SK-N-SH treated with all-trans-retinoic acid at 6 μM for 48 hours (cell line): ENCODE measurements around the gene WDR11.
"Not testable (repeated sequence)": the region's sequence is repeated elsewhere in the genome, so short reads cannot be mapped to it uniquely, and the experiment has no call there.

ENCODE experiments used
- ATAC-seq: fragments of 200-7000 bp; cut with Tn5 transposase; 3 replicates; pipeline ENCODE4 v1.9.1; 2020; ENCODE audit warnings: mild to moderate bottlenecking, moderate library complexity
- ARNTL ChIP-seq: fragments of 450-650 bp; formaldehyde crosslinking; IDR thresholded peaks from 2 replicates; pipeline ENCODE4 v1.5.0; 2020; ENCODE audit warnings: low read depth, mild to moderate bottlenecking, moderate library complexity, borderline replicate concordance
- BACH2 ChIP-seq: fragments of 250-450 bp; sonication (Bioruptor Pico); IDR thresholded peaks from 2 replicates; pipeline ENCODE4 v1.9.0; 2021; ENCODE audit warnings: mild to moderate bottlenecking, borderline replicate concordance
- CREB5 ChIP-seq: fragments of 250-450 bp; sonication (Bioruptor Pico); IDR thresholded peaks from 2 replicates; pipeline ENCODE4 v1.5.1; 2020; ENCODE audit warnings: low read depth, mild to moderate bottlenecking, moderate library complexity
- CSDC2 ChIP-seq: fragments of 250-450 bp; sonication (Bioruptor Pico); IDR thresholded peaks from 2 replicates; pipeline ENCODE4 v1.5.0; 2020; ENCODE audit warnings: mild to moderate bottlenecking, moderate library complexity
- CSRNP3 ChIP-seq: fragments of 250-450 bp; sonication (Bioruptor Pico); IDR thresholded peaks from 2 replicates; pipeline ENCODE4 v1.5.1; 2021; ENCODE audit warnings: mild to moderate bottlenecking, moderate library complexity
- ESRRG ChIP-seq: fragments of 250-450 bp; sonication (Bioruptor Pico); IDR thresholded peaks from 2 replicates; pipeline ENCODE4 v1.6.1; 2021; ENCODE audit warnings: mild to moderate bottlenecking
- GLIS3 ChIP-seq: fragments of 250-450 bp; sonication (Bioruptor Pico); IDR thresholded peaks from 2 replicates; pipeline ENCODE4 v1.5.0; 2020; ENCODE audit warnings: mild to moderate bottlenecking, moderate library complexity
- ISL1 ChIP-seq: fragments of 250-450 bp; sonication (Bioruptor Pico); IDR thresholded peaks from 2 replicates; pipeline ENCODE4 v2.1.2; 2022; ENCODE audit warnings: mild to moderate bottlenecking, moderate library complexity
- OSR1 ChIP-seq: fragments of 250-450 bp; sonication (Bioruptor Pico); IDR thresholded peaks from 2 replicates; pipeline ENCODE4 v1.8.0; 2022; ENCODE audit warnings: moderate library complexity, mild to moderate bottlenecking, inconsistent platforms
- POU6F1 ChIP-seq: fragments of 250-450 bp; sonication (Bioruptor Pico); IDR thresholded peaks from 2 replicates; pipeline ENCODE4 v1.8.0; 2021; ENCODE audit warnings: low read depth, mild to moderate bottlenecking, moderate library complexity, borderline replicate concordance
- PPARA ChIP-seq: fragments of 250-450 bp; sonication (Bioruptor Pico); IDR thresholded peaks from 2 replicates; pipeline ENCODE4 v1.5.0; 2020; ENCODE audit warnings: mild to moderate bottlenecking, borderline replicate concordance
- RARB ChIP-seq: fragments of 250-450 bp; sonication (Bioruptor Pico); IDR thresholded peaks from 2 replicates; pipeline ENCODE4 v1.8.0; 2021; ENCODE audit warnings: mild to moderate bottlenecking, moderate library complexity
- SNAI2 ChIP-seq: fragments of 250-450 bp; sonication (Bioruptor Pico); IDR thresholded peaks from 2 replicates; pipeline ENCODE4 v1.5.0; 2020; ENCODE audit warnings: mild to moderate bottlenecking, moderate library complexity
- TCF4 ChIP-seq: fragments of 250-450 bp; sonication (Bioruptor Pico); IDR thresholded peaks from 2 replicates; pipeline ENCODE4 v1.8.0; 2021; ENCODE audit warnings: mild to moderate bottlenecking, moderate library complexity, borderline replicate concordance
- TSHZ2 ChIP-seq: fragments of 250-450 bp; sonication (Bioruptor Pico); IDR thresholded peaks from 2 replicates; pipeline ENCODE4 v1.5.0; 2020; ENCODE audit warnings: mild to moderate bottlenecking, moderate library complexity
- ZFP3 ChIP-seq: fragments of 250-450 bp; sonication (Bioruptor Pico); IDR thresholded peaks from 2 replicates; pipeline ENCODE4 v1.5.0; 2020; ENCODE audit warnings: mild to moderate bottlenecking, moderate library complexity
- ZFP30 ChIP-seq: fragments of 450-650 bp; formaldehyde crosslinking; IDR thresholded peaks from 2 replicates; pipeline ENCODE4 v1.5.0; 2022; ENCODE audit warnings: mild to moderate bottlenecking, moderate library complexity
- ZNF565 ChIP-seq: fragments of 450-650 bp; formaldehyde crosslinking; conservative IDR thresholded peaks from 2 replicates; pipeline ENCODE4 v1.5.0; 2020; ENCODE audit warnings: low read depth, mild to moderate bottlenecking, moderate library complexity
- ZNF70 ChIP-seq: fragments of 450-650 bp; formaldehyde crosslinking; IDR thresholded peaks from 2 replicates; pipeline ENCODE4 v1.5.0; 2020; ENCODE audit warnings: mild to moderate bottlenecking, moderate library complexity
- ZNF8 ChIP-seq: fragments of 450-650 bp; formaldehyde crosslinking; IDR thresholded peaks from 2 replicates; pipeline ENCODE4 v1.5.0; 2020; ENCODE audit warnings: mild to moderate bottlenecking, moderate library complexity
- TF ChIP-seq, protein P1 (sequence below): fragments of 250-450 bp; sonication (Bioruptor Pico); IDR thresholded peaks from 2 replicates; pipeline ENCODE4 v1.8.0; 2020; ENCODE audit warnings: mild to moderate bottlenecking, moderate library complexity, borderline replicate concordance

The WDR11 gene

GRCh38 chr10:120917521-120918250 is 66.5 kb downstream of the WDR11 start:
- no peak for ATAC-seq
- TF ChIP-seq ZFP3 (no peak), ARNTL (CRISPR knock-in tag) (no peak), SNAI2 (CRISPR knock-in tag) (no peak), PPARA (no peak)

- ATAC-seq: not testable (repeated sequence)
Observed at GRCh38 chr10:120923886-120924285, 72.7 kb downstream of the WDR11 start.

DNA sequence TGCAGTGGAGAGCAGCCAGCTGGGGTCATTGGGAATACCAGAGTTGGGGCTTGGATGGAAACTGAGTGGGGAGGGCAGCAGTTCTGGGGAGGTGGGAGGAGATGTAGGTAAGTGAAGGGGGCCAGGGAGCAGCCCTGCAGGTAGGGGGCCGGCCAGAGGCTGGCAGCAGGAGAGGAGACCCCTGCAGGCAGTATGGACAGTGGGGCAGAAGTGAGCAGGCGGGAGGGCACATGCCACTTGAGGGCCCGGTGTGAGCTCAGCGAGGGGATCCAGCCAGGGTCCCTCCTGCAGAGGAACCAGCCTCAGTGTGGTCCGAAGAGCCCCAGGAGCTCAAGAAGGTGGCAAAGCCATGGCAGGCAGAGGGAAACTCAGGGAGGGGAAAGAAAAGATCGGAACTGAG is 75.4 kb downstream of the WDR11 start:
- no peak for ATAC-seq
- no peak for TF ChIP-seq ARNTL (CRISPR knock-in tag)
- no peak for TF ChIP-seq ZNF8 (CRISPR knock-in tag)

GRCh38 chr10:120927352-120927751 is 76.2 kb downstream of the WDR11 start:
- no peak for ATAC-seq
- TF ChIP-seq ZFP30: no peak
- TF ChIP-seq TCF4 (CRISPR knock-in tag): no peak
- no peak for TF ChIP-seq BACH2 (CRISPR knock-in tag)
- TF ChIP-seq GLIS3 (CRISPR knock-in tag): no peak
- no peak for TF ChIP-seq CREB5 (CRISPR knock-in tag)
- TF ChIP-seq OSR1: no peak
- no peak for TF ChIP-seq ARNTL (CRISPR knock-in tag)
- TF ChIP-seq, protein P1, sequence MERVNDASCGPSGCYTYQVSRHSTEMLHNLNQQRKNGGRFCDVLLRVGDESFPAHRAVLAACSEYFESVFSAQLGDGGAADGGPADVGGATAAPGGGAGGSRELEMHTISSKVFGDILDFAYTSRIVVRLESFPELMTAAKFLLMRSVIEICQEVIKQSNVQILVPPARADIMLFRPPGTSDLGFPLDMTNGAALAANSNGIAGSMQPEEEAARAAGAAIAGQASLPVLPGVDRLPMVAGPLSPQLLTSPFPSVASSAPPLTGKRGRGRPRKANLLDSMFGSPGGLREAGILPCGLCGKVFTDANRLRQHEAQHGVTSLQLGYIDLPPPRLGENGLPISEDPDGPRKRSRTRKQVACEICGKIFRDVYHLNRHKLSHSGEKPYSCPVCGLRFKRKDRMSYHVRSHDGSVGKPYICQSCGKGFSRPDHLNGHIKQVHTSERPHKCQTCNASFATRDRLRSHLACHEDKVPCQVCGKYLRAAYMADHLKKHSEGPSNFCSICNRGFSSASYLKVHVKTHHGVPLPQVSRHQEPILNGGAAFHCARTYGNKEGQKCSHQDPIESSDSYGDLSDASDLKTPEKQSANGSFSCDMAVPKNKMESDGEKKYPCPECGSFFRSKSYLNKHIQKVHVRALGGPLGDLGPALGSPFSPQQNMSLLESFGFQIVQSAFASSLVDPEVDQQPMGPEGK: no peak

- no peak for ATAC-seq
- no peak for TF ChIP-seq CSDC2 (CRISPR knock-in tag)
- TF ChIP-seq ZFP3: no peak
- no peak for TF ChIP-seq CSRNP3 (CRISPR knock-in tag)
- no peak for TF ChIP-seq ZFP30
- TF ChIP-seq, all 23 proteins: peak for 0
Observed at GRCh38 chr10:120929166-120929565, 78.0 kb downstream of the WDR11 start.

DNA sequence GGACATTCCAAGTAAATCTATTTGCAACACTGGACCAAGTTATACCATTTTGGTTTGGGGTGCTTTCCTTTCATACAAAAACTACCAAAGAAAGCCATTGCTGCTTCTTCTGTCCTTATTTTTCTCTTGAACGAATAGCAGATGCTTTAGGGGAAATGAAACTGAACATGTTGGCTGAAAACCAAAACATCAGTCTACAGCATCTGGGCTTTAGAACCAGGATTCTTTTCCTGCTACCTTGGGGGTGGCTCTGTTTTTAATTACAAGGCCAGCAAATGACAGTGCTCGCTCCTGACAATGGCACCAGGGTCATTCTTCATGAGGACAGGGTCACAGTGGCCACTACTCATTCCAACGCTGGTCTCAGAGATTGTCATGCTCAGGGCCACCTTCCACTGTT is 80.3 kb downstream of the WDR11 start:
- no peak for ATAC-seq
- TF ChIP-seq CSRNP3 (CRISPR knock-in tag): no peak
- TF ChIP-seq ARNTL (CRISPR knock-in tag): no peak
- TF ChIP-seq ZNF8 (CRISPR knock-in tag): no peak
- TF ChIP-seq ZNF565 (CRISPR knock-in tag): no peak
- TF ChIP-seq ISL1: no peak
- no peak for TF ChIP-seq CSDC2 (CRISPR knock-in tag)
- TF ChIP-seq BACH2 (CRISPR knock-in tag): no peak
- TF ChIP-seq ZNF70 (CRISPR knock-in tag): no peak
- no peak for TF ChIP-seq CREB5 (CRISPR knock-in tag)
- TF ChIP-seq SNAI2 (CRISPR knock-in tag): no peak
- no peak for TF ChIP-seq TSHZ2 (CRISPR knock-in tag)
- no peak for TF ChIP-seq POU6F1
- no peak for TF ChIP-seq ESRRG
- no peak for TF ChIP-seq RARB
